Keratinocyte (primary cell): Measurements from ENCODE around the gene TRPV2.

Experiments
- CTCF ChIP-seq, 3 experiments: IDR thresholded peaks in 1 of 3; conservative IDR thresholded peaks in 1 of 3; optimal IDR thresholded peaks in 1 of 3; 2 replicates in 2 of 3; 3 replicates in 1 of 3; pipeline versions ENCODE3 to v1.5.1; 2011; ENCODE audit warnings: low read length in 3 of 3, mild to moderate bottlenecking in 3 of 3, moderate library complexity in 2 of 3, control low read depth in 1 of 3, inconsistent platforms in 1 of 3; ENCODE audit not compliant: insufficient read depth in 2 of 3; ENCODE audit errors: extremely low read depth in 1 of 3
- EZH2 ChIP-seq: IDR thresholded peaks from one replicate; pipeline ENCODE4 v1.6.1; 2012; ENCODE audit warnings: inconsistent platforms, mild to moderate bottlenecking, low read length, moderate library complexity

GRCh38 chr17:16419929-16420271 is 4.5 kb downstream of the TRPV2 start:
- TF ChIP-seq CTCF (optimal IDR thresholded peaks at IDR 0.05 in 1 of 3, IDR thresholded peaks at IDR 0.05 in 1 of 3, conservative IDR thresholded peaks at IDR 0.05 in 1 of 3; ENCODE audit: extremely low read depth in 1 of 3, insufficient read depth in 2 of 3, low read length in 3 of 3) (no peak), EZH2 (no peak)
